ENCODE results near the gene SYNGR2.

DNA sequence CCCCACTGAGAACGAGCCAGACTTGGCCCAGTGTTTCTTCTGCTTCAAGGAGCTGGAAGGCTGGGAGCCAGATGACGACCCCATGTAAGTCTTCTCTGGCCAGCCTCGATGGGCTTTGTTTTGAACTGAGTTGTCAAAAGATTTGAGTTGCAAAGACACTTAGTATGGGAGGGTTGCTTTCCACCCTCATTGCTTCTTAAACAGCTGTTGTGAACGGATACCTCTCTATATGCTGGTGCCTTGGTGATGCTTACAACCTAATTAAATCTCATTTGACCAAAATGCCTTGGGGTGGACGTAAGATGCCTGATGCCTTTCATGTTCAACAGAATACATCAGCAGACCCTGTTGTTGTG is 46.3 kb downstream of the SYNGR2 start:
- TF ChIP-seq POLR2AphosphoS5 (IDR thresholded peaks at IDR 0.05; ENCODE audit: low read depth, low read length) (no peak), POLR2A (IDR thresholded peaks at IDR 0.05; ENCODE audit: low read depth, low read length) (no peak), SPI1 (IDR thresholded peaks at IDR 0.05; ENCODE audit: low read depth, low read length) (no peak)
